Progenitor cell of endocrine pancreas (in vitro differentiated cells): ENCODE results near the gene CDC73. TPM values are rescaled to one million over a fixed set of nuclear protein-coding genes. Genes with fewer than 3 reads are reported as not detected.

ENCODE experiments used
- DNase-seq: peaks from one replicate; pipeline ENCODE4 v3.0.0; 2021; ENCODE audit warnings: low spot score; ENCODE audit not compliant: unreplicated experiment
- H3K27ac Mint-ChIP-seq: 2 replicates; pipeline ENCODE4 v1.8.0; 2021; ENCODE audit warnings: mild to moderate bottlenecking, moderate library complexity, mixed read lengths
- H3K27me3 Mint-ChIP-seq: 2 replicates; pipeline ENCODE4 v1.8.0; 2021; ENCODE audit warnings: mixed read lengths
- H3K36me3 Mint-ChIP-seq: 2 replicates; pipeline ENCODE4 v1.8.0; 2022; ENCODE audit warnings: mixed read lengths; ENCODE audit not compliant: insufficient read depth
- H3K4me1 Mint-ChIP-seq: 2 replicates; pipeline ENCODE4 v1.8.0; 2021; ENCODE audit warnings: low read depth, mixed read lengths
- H3K4me3 Mint-ChIP-seq: 2 replicates; pipeline ENCODE4 v1.8.0; 2021; ENCODE audit warnings: low read depth, mild to moderate bottlenecking, moderate library complexity, mixed read lengths
- H3K9me3 Mint-ChIP-seq: 2 replicates; pipeline ENCODE4 v1.8.0; 2021; ENCODE audit warnings: low read depth, mixed read lengths
- CTCF ChIP-seq: fragments of 200-600 bp; sonication (generic); IDR thresholded peaks from one replicate; pipeline ENCODE4 v1.5.0; 2021; ENCODE audit warnings: antibody characterized with exemption, mild to moderate bottlenecking; ENCODE audit not compliant: unreplicated experiment
- total RNA-seq: library from RNA; stranded (reverse); gene quantifications from 2 replicates; pipeline ENCODE4 v1.2.1, GENCODE V29; 2021

Gene CDC73
- total RNA-seq, 1 donor from 2014 or later: 62.7 TPM

GRCh38 chr1:193189442-193190095 lies 67.7 kb downstream of the CDC73 start:
- Mint-ChIP-seq H3K27ac (peak overlapping the region; percentile 29), H3K36me3 (peaks cover 20% of the 10 kb centered on the region), H3K9me3 (no peaks in the 10 kb centered on the region), H3K4me3 (no peak overlapping the region), H3K4me1 (peaks cover 45% of the 10 kb centered on the region), H3K27me3 (no peaks in the 10 kb centered on the region)
- DNase-seq: no peak
- no peak for TF ChIP-seq CTCF

- H3K27me3 Mint-ChIP-seq: no peaks in the 10 kb centered on the region
- no peak for DNase-seq
- no peak overlapping the region for H3K27ac Mint-ChIP-seq
- no peaks in the 10 kb centered on the region for H3K9me3 Mint-ChIP-seq
- no peak overlapping the region for H3K4me3 Mint-ChIP-seq
- peaks cover 41% of the 10 kb centered on the region for H3K4me1 Mint-ChIP-seq
- H3K36me3 Mint-ChIP-seq: peaks cover 22% of the 10 kb centered on the region
- TF ChIP-seq CTCF: peak; percentile 31
These were observed 68.4 kb downstream of the CDC73 start for GRCh38 chr1:193190096-193190744.

- Mint-ChIP-seq H3K9me3 (no peaks in the 10 kb centered on the region), H3K27ac (no peak overlapping the region), H3K4me1 (peaks cover 20% of the 10 kb centered on the region), H3K27me3 (no peaks in the 10 kb centered on the region), H3K36me3 (peaks cover 28% of the 10 kb centered on the region), H3K4me3 (no peak overlapping the region)
- TF ChIP-seq CTCF: no peak
- no peak for DNase-seq
These were observed 70.8 kb downstream of the CDC73 start for GRCh38 chr1:193192586-193192985.

- H3K9me3 Mint-ChIP-seq: no peaks in the 10 kb centered on the region
- no peaks in the 10 kb centered on the region for H3K27me3 Mint-ChIP-seq
- no peaks in the 10 kb centered on the region for H3K4me1 Mint-ChIP-seq
- no peak for DNase-seq
- no peak overlapping the region for H3K27ac Mint-ChIP-seq
- peaks cover 20% of the 10 kb centered on the region for H3K36me3 Mint-ChIP-seq
- H3K4me3 Mint-ChIP-seq: no peak overlapping the region
- no peak for TF ChIP-seq CTCF
These were observed 78.1 kb downstream of the CDC73 start for GRCh38 chr1:193199940-193200339.

GRCh38 chr1:193201021-193201420 lies 79.2 kb downstream of the CDC73 start:
- Mint-ChIP-seq H3K4me3 (no peak overlapping the region), H3K27ac (no peak overlapping the region), H3K9me3 (peaks cover 8% of the 10 kb centered on the region), H3K27me3 (no peaks in the 10 kb centered on the region), H3K4me1 (no peaks in the 10 kb centered on the region), H3K36me3 (peaks cover 21% of the 10 kb centered on the region)
- TF ChIP-seq CTCF: no peak
- DNase-seq: no peak
